ENCODE data around the gene SLC13A3.

- no peak for TF ChIP-seq POLR2A (IDR thresholded peaks at IDR 0.05)
- TF ChIP-seq, protein P1, sequence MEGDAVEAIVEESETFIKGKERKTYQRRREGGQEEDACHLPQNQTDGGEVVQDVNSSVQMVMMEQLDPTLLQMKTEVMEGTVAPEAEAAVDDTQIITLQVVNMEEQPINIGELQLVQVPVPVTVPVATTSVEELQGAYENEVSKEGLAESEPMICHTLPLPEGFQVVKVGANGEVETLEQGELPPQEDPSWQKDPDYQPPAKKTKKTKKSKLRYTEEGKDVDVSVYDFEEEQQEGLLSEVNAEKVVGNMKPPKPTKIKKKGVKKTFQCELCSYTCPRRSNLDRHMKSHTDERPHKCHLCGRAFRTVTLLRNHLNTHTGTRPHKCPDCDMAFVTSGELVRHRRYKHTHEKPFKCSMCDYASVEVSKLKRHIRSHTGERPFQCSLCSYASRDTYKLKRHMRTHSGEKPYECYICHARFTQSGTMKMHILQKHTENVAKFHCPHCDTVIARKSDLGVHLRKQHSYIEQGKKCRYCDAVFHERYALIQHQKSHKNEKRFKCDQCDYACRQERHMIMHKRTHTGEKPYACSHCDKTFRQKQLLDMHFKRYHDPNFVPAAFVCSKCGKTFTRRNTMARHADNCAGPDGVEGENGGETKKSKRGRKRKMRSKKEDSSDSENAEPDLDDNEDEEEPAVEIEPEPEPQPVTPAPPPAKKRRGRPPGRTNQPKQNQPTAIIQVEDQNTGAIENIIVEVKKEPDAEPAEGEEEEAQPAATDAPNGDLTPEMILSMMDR (IDR thresholded peaks at IDR 0.05), result no peak
- TF ChIP-seq EP300 (IDR thresholded peaks at IDR 0.05), result no peak
These were observed 26.3 kb downstream of the SLC13A3 start for GRCh38 chr20:46624946-46625345.

Data from ovary (tissue), 3 donors.